Measurements from ENCODE around the gene SLC29A4. TPM values are rescaled to one million over a fixed set of nuclear protein-coding genes. Genes with fewer than 3 reads are reported as not detected.

Gene SLC29A4
- total RNA-seq, 2 experiments from 2014 or later: 0.45 to 0.56 TPM

Other genes with a start within 250 kb of the SLC29A4 start
- gene RBAK, start 237.1 kb upstream of the SLC29A4 start, total RNA-seq: 1 to 10 TPM; 9.0 to 9.1 TPM
- 10 to 100 TPM; 46.0 to 46.7 TPM for gene WIPI2, start 92.7 kb upstream of the SLC29A4 start, total RNA-seq
- 10 to 100 TPM; 37.3 to 40.4 TPM for gene TNRC18, start 140.9 kb downstream of the SLC29A4 start, total RNA-seq
- 1 to 10 TPM; 8.1 to 8.2 TPM for gene FBXL18, start 230.9 kb downstream of the SLC29A4 start, total RNA-seq
- 1,000 to 10,000 TPM; 9,547 to 9,912 TPM for gene ACTB, start 247.7 kb downstream of the SLC29A4 start, total RNA-seq